ENCODE measurements around the gene CFAP251.
"Not testable (repeated sequence)": the region's sequence is repeated elsewhere in the genome, so short reads cannot be mapped to it uniquely, and the experiment has no call there.

Gene CFAP251

DNA sequence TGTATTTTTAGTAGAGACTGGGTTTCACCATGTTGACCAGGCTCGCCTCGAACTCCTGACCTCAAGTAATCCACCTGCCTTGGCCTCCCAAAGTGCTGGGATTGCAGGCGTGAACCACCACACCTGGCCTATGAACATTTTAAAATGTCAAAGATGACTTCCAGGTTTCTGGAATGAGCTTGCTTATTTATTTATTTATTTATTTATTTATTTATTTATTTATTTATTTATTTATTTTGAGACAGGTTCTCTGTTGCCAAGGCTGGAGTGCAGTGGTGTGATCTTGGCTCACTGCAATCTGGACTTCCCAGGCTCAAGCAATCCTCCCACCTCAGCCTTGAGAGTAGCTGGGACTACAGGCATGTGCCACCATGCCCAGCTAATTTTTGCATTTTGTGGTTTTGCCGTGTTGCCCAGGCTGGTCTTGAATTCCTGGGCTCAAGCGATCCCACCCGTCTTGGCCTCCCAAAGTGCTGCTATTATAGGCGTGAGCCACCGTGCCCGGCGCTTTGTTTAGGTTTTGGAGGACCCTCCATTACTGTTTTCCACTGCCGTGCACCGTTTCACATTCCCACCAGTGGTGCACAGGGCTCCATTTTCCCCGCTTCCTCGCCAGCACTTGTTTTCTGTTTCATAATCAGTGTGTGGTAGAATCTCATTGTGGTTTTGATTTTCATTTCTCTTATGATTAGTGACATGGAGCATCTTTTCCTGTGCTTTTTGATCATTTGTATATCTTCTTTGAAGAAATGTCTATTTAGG, 6.4 kb upstream of the CFAP251 start:
- no peak for DNase-seq

GRCh38 chr12:121915841-121916321, 2.5 kb upstream of the CFAP251 start:
- DNase-seq = no peak

GRCh38 chr12:121916719-121917118, 1.7 kb upstream of the CFAP251 start:
- DNase-seq = no peak

DNA sequence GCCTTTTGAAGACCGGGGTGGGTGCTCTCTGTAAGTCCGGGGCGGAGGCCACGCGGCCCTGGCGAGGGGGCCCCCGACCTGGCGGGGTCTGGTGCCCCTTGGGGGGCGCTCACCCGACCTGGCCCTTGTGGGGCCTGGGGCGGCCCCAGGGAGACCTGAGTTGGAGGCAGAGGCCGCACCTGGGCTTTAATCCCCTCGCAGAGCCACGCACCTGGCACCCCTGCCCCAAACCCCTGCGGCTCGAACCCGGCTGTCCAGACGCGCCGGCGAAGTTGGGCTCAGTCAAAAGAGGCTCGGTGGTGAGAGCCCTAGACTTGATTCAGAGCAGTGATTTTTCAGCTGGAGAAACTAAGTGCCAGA, 267 bp downstream of the CFAP251 start:
- no peak for DNase-seq

DNA sequence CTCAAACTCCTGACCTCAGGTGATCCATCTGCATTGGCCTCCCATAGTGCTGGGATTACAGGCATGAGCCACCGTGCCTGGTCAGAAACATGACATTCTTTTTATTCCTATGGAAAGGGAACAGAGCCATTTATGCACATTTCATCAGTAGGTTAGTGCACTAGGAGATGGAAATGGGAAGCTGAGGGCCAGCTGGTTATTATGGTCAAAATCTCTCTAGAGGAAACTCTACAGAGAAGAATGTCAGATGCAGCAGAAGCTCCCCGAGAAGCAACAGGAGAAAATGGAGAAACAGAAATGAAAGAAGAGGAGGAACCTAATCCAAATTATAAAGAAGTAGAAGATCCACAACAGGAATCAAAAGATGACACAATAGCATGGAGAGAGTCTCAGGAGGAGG, 2.7 kb downstream of the CFAP251 start:
- DNase-seq = no peak

DNA sequence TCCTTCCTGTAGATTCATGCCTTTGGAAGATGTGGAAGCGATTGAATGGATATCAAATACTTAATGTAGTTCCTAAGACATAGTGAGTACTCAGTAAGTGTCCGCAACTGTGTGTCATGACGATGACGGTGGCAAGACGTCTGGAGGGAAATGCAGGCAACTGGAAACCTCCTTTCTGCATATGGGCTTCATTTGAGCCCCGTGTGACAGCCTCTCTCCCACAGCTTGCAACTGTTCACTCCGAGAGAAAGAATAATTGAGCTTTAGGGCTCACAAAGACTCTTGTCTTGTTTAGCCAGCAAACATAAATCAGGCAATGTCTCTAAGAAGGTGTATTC, 6.9 kb downstream of the CFAP251 start:
- no peak for DNase-seq

DNA sequence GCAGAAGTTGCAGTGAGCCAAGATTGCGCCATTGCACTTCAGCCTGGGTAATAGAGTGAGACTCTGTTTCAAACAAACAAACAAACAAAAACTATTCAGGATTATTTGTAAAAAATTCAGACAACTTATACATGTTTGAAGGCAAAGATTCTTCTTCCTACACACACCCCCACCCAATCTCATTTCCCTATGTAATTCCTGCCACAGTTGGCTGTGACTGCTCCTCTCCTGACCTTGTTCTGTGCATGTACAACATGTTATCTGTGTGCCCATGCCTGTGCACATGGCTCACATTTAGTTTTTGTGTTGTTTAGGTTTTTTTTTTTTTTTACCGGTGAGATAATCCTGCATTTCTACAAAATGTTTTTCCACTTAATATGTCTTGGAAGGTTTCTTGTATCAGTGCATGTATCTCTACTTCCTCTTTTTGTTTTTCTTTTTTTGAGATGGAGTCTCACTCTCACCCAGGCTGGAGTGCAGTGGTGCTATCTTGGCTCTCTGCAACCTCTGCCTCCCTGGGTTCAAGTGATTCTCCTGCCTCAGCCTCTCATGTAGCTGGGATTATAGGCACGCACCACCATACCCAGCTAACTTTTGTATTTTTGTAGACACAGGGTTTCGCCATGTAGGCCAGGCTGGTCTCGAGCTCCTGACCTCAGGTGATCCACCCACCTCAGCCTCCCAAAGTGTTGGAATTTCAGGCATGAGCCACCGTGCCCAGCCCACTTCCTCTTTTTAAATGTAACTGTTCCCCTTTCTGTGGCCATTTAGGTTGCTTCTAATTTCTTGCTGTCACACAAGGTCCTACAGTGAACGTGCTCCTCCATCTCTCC, 8.7 kb downstream of the CFAP251 start:
- DNase-seq = peak in 1 of 2 donors; percentile 46

- no peak for DNase-seq
These were observed 9.4 kb downstream of the CFAP251 start for GRCh38 chr12:121927813-121928212.

- not testable (repeated sequence) for DNase-seq
These were observed 11.2 kb downstream of the CFAP251 start for GRCh38 chr12:121929545-121929944.

DNA sequence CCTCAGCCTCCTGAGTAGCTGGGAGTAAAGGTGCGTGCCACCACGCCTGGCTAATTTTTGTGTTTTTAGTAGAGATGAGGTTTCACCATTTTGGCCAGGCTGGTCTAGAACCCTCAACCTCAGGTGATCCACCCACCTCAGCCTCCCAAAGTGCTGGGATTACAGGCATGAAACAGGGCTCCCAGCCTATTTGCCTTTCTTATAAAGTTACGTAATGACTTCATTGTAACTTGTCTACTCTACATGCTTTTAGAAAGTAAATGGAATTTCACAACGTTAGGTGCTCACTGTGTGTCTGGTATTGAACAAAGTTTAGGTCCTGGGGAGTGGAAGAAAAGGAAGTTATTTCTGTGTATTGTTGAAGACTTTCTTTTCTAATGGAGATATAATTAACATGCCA, 12.5 kb downstream of the CFAP251 start:
- no peak for DNase-seq

GRCh38 chr12:121932176-121932536, 13.8 kb downstream of the CFAP251 start:
- DNase-seq = no peak

DNA sequence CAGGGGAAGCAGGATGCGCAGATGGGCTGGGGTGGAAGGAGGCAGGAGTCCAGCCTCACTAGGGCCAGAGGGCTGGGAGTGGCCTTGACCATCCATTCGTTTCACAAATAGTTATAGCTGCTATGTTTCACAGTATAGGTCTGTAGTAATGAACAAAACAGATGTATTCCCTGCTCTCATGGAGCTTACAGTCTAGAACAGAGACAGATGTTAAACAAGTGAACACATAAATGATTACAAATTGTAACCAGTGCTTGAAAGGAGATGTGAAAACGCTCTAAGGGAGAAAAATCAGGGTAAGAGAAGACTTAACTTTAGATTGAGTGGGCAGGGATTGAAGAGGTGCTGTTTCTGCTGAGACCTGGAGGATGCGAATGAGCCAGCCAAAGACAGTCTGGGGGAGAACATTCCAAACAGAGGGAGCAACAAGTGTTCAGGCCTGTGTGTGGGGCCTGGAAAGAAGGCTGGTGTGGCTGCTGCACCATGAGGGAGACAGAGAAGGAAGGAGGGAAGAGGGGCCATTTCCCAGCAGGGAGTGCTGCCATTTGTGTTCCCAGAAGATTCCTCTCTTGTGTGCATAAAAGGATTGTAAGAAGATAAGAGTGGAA, 14.6 kb downstream of the CFAP251 start:
- DNase-seq = no peak

GRCh38 chr12:121933522-121934308, 15.3 kb downstream of the CFAP251 start:
- no peak for DNase-seq

GRCh38 chr12:121934309-121934664, 15.9 kb downstream of the CFAP251 start:
- no peak for DNase-seq

DNA sequence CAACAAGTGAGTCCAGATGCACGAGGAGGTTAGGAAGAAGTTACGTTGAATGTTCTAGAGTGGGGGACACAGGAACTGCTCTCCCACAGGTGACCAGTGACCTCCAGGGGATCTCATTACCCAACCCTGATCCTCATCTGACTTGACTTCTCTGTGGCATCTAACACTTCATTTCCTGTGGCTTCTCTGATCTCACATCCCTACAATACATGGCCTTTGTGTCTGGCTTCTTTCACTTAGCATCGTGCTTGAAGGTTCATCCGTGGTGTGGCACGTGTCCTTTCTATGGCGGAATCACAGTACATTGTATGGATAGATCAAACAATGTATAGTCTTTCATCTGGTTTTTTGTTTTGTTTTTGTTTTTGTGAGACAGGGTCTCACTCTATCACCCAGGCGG, 19.3 kb downstream of the CFAP251 start:
- DNase-seq = no peak

GRCh38 chr12:121939186-121939585, 20.8 kb downstream of the CFAP251 start:
- DNase-seq = no peak

DNA sequence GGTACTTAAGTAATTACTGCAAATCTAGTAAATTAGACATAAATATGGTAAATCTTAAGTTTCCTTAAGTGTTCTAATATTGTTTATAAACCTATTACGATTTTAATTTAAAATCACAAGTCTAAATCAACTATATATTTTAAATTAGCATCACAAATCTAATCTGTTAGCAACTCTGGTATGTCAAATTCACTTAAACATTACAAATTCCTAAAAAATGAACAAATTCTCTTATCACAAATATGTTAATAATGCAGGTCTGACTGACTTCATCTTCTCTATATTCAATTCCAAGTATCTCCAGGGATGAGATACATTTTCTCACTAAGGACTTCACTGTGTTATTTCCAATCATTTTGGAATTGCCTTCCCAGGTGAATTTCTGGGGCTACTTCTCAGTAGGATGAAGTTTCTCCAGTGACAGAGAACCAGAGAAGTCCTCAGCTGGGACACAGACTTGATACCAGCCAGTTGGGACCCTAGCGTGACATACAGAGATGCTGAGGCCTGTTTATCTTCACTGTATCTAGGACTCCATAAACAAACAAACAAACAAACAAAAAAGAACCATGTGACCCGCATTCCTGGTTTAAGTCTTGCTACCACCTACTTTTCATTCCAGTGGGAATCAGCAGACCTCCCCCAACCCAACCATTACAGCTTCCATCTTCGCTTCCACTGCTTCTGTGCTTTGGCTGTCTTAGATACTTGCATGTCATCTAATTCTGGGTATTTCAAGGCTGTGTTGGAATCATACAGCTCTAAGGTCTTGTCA, 21.8 kb downstream of the CFAP251 start:
- no peak for DNase-seq

DNA sequence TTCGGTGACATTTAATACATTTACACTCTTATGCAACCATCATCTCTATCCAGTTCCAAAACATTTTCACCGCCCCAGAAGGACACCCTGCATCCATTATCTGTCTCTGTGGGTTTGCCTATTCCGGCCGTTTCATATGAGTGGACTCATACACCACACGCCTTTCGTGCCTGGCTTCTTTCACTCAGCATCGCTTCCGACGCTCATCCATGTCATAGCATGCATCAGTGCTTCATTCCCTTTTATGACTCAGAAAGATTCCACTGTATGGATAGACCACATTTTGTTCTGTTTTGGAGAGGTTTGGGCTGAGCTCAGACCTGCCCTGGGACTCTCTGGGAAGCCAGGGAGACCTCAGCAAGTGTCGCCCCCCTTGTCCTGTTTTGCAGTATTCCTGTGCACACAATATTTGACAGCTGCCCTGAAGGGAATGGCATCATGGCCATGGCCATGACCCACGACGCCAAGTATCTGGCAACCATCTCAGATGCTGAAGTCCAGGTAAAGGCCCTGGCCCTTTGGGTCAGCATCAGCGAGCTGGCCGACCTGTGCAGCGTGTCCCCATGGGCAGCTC, 23.8 kb downstream of the CFAP251 start:
- no peak for DNase-seq

DNA sequence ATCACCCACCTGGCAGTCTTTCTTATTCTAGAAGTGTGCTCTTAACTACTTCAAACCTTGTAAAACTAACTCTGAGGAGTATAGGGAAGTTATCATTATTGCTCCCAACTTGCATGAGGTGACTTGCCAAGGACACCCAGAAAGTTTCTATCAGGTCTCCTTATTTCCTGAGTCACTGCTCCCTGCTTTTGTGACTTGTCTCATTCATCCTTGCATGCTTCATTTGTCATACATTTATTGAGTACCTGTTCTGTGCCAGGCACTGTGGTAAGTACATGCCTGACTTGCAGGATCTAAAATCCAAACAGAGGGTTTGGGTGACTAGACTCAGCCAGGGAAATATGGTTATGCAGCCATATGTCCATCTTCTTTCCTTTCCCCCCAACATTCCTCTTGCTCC, 25.5 kb downstream of the CFAP251 start:
- no peak for DNase-seq

DNA sequence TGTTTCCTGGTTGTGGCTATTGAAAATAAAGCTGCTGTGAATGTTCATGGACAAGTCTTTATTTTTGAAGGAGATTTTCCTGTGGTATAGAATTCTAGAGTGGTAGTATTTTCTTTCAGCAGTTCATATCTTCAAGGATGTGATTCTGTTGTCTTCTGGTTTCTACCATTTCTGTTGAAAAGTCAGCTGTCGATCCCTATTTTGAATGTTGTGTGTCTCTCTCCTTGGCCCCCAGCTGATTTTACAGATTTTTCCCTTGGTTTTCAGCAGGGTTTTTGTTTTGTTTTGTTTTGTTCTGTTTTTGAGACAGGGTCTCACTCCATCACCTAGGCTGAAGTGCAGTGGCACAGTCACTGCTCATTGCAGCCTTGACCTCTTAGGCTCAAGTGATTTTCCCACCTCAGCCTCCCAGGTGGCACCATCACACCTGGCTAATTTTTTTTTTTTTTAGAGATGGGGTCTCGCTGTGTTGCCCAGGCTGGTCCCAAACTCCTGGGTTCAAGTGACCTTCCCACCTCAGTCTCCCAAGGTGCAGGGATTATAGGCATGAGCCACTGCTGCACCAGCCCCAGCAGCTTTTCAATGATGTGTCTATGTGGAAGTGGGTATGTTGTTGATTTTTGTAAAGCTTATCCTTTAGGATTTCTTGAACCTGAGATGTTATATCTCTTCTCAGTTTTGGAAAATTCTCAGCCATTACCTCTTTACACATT, 28.1 kb downstream of the CFAP251 start:
- no peak for DNase-seq

DNA sequence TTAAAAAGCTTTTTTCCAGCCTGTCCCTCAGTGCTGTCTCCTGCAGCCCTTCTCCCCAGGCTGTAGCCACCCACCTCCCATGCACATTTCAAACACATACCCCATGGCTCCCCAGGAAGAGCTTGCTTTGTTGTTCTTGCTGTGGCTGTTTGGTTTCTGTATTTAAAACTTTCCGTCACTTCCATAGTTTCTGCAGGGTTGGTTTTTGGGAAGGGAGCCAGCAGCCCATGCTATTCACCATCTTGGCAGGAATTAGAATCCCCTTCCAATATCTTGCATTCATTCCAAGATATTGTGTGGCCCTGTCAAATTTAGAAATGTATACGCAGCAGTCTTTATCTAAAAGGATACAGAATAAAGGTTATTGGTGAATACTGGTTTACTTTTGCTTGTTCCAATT, 29.6 kb downstream of the CFAP251 start:
- no peak for DNase-seq

Measured in CD4-positive, alpha-beta T cell treated with Interleukin-1 beta for 1 hour (primary cell).